ENCODE data around the gene EFNB2.

- TF ChIP-seq CTCF (IDR thresholded peaks at IDR 0.05; ENCODE audit: low read depth, low read length), result no peak
- TF ChIP-seq POLR2A (IDR thresholded peaks at IDR 0.05; ENCODE audit: extremely low read depth, insufficient read length), result no peak
- no peak for TF ChIP-seq MYC (IDR thresholded peaks at IDR 0.05; ENCODE audit: low read depth, low read length)
- no peak for TF ChIP-seq MAX (IDR thresholded peaks at IDR 0.05; ENCODE audit: low read depth, low read length)
Observed at GRCh38 chr13:106573868-106574267, 38.4 kb upstream of the EFNB2 start.

Data from NB4 (cell line).